B cell (primary cell): Measurements from ENCODE around the gene NPSR1. TPM values are rescaled to one million over a fixed set of nuclear protein-coding genes. Genes with fewer than 3 reads are reported as not detected.

Experiments
- ATAC-seq: fragments of 200-7000 bp; cut with Tn5 transposase; one replicate; pipeline ENCODE4 v1.10.0; 2021; ENCODE audit warnings: low read depth, mild to moderate bottlenecking, moderate number of reproducible peaks, moderate library complexity
- CTCF ChIA-PET: fragments of 350-600 bp; sonication (Branson Sonifier 250); formaldehyde crosslinking; loops from one replicate; lab custom pipeline; 2021; ENCODE audit warnings: antibody characterized with exemption, inconsistent platforms; lab: Charles Lee
- POLR2A ChIA-PET: fragments of 350-600 bp; sonication (Branson Sonifier 250); formaldehyde crosslinking; loops from one replicate; lab custom pipeline; 2021; ENCODE audit warnings: antibody characterized with exemption; lab: Charles Lee
- DNase-seq: peaks from one replicate; pipeline ENCODE4 v3.0.0; 2013
- H2AFZ ChIP-seq: 2 replicates; pipeline ENCODE4 v1.6.1; 2012; ENCODE audit warnings: mild to moderate bottlenecking, low read depth, low read length; ENCODE audit not compliant: insufficient read depth, poor library complexity, severe bottlenecking
- H3K27ac ChIP-seq, 2 donors: 1 replicate in 1 of 2; 2 replicates in 1 of 2; pipeline ENCODE4 v1.5.1; 2012 to 2013; ENCODE audit warnings: low read length in 2 of 2, mild to moderate bottlenecking in 2 of 2, moderate library complexity in 1 of 2
- H3K27me3 ChIP-seq, 4 experiments: fragments of 200-600 bp in 1 of 4; sonication (generic) in 1 of 4; replicated peaks in 1 of 4; 1 replicate in 2 of 4; 2 replicates in 2 of 4; pipeline versions ENCODE4 v1.6.1 to v1.7.0; 2013 to 2016; ENCODE audit warnings: low read length in 3 of 4, mild to moderate bottlenecking in 2 of 4, mixed read lengths in 1 of 4, moderate library complexity in 1 of 4; ENCODE audit not compliant: insufficient read depth in 4 of 4, control insufficient read depth in 3 of 4; ENCODE audit errors: control extremely low read depth in 1 of 4
- H3K36me3 ChIP-seq, 2 experiments: replicated peaks in 1 of 2; 1 replicate in 1 of 2; 2 replicates in 1 of 2; pipeline versions ENCODE4 v1.6.1 to v1.7.1; 2013; ENCODE audit warnings: low read length in 1 of 2; ENCODE audit not compliant: insufficient read depth in 2 of 2, control insufficient read depth in 1 of 2; ENCODE audit errors: control extremely low read depth in 1 of 2, extremely low read depth in 1 of 2
- H3K4me1 ChIP-seq, 2 donors: fragments of 200-600 bp in 1 of 2; sonication (generic) in 1 of 2; 1 replicate in 1 of 2; 2 replicates in 1 of 2; pipeline versions ENCODE4 v1.5.1 to v1.6.1; 2013 to 2017; ENCODE audit warnings: low read length in 2 of 2; ENCODE audit not compliant: control insufficient read depth in 2 of 2, insufficient read depth in 2 of 2
- H3K4me2 ChIP-seq: replicated peaks from 2 replicates; pipeline ENCODE3; 2012; ENCODE audit warnings: mild to moderate bottlenecking, low read depth, low read length; ENCODE audit not compliant: poor library complexity, severe bottlenecking
- H3K4me3 ChIP-seq, 5 experiments: fragments of 200-600 bp in 1 of 5; sonication (generic) in 1 of 5; 1 replicate in 3 of 5; 2 replicates in 2 of 5; pipeline versions ENCODE4 v1.5.1 to v1.7.0; 2011 to 2016; ENCODE audit warnings: low read length in 4 of 5, mild to moderate bottlenecking in 4 of 5, low read depth in 2 of 5, control low read depth in 1 of 5, moderate library complexity in 1 of 5; ENCODE audit not compliant: insufficient read depth in 1 of 5; ENCODE audit errors: control extremely low read depth in 1 of 5, extremely low read depth in 1 of 5
- H3K79me2 ChIP-seq: fragments of 200-600 bp; sonication (generic); one replicate; pipeline ENCODE4 v1.6.0; 2016; ENCODE audit warnings: low read length; ENCODE audit not compliant: control insufficient read depth, insufficient read depth
- H3K9ac ChIP-seq: fragments of 200-600 bp; sonication (generic); 2 replicates; pipeline ENCODE4 v1.6.1; 2017; ENCODE audit warnings: mild to moderate bottlenecking, low read length, moderate library complexity
- H3K9me3 ChIP-seq, 3 donors: one replicate each; pipeline versions ENCODE4 v1.6.1 to v1.7.1; 2013; ENCODE audit warnings: low read length in 2 of 3; ENCODE audit not compliant: control insufficient read depth in 2 of 3, insufficient read depth in 1 of 3; ENCODE audit errors: control extremely low read depth in 1 of 3
- H4K20me1 ChIP-seq: 2 replicates; pipeline ENCODE4 v1.6.0; 2012; ENCODE audit warnings: mild to moderate bottlenecking, low read length; ENCODE audit not compliant: insufficient read depth, control insufficient read depth, poor library complexity, severe bottlenecking
- H3K27ac Mint-ChIP-seq: one replicate; pipeline ENCODE4 v1.8.0; 2021; ENCODE audit warnings: mixed read lengths
- H3K27me3 Mint-ChIP-seq: one replicate; pipeline ENCODE4 v1.8.0; 2021; ENCODE audit warnings: mixed read lengths
- H3K4me1 Mint-ChIP-seq: one replicate; pipeline ENCODE4 v1.8.0; 2021; ENCODE audit warnings: mixed read lengths
- H3K4me3 Mint-ChIP-seq: one replicate; pipeline ENCODE4 v1.8.0; 2021; ENCODE audit warnings: mixed read lengths
- H3K9me3 Mint-ChIP-seq: one replicate; pipeline ENCODE4 v1.8.0; 2022; ENCODE audit warnings: mixed read lengths; ENCODE audit not compliant: insufficient read depth
- EZH2 ChIP-seq: IDR thresholded peaks from 2 replicates; pipeline ENCODE4 v1.6.1; 2012; ENCODE audit warnings: borderline replicate concordance, low read depth, mild to moderate bottlenecking, moderate library complexity, low read length; ENCODE audit not compliant: insufficient read depth, poor library complexity, severe bottlenecking
- intact Hi-C: fragments of 100-400 bp; cut with micrococcal nuclease; formaldehyde crosslinking; loops from one replicate; pipeline ENCODE4 v1.10.0; 2022
- polyA plus RNA-seq: library from polyadenylated mRNA; depleted of rRNA; stranded (reverse); fragments of >200 nt; gene quantifications from 2 replicates; pipeline ENCODE4 v1.2.3, GENCODE V29; 2012
- total RNA-seq, 2 donors: library from RNA; stranded (reverse); fragments of 120-200 nt in 1 of 2; gene quantifications; 1 replicate in 1 of 2; 2 replicates in 1 of 2; pipeline versions ENCODE4 v1.2.3 to v1.2.4, GENCODE V29; 2013 to 2022
- TF ChIP-seq, protein P1 (sequence below): fragments of 200-600 bp; IDR thresholded peaks from one replicate; pipeline ENCODE4 v1.8.0; 2022; ENCODE audit warnings: antibody characterized with exemption, mild to moderate bottlenecking

Gene NPSR1
- total and polyA plus RNA-seq, 2 donors (not counting 1 experiment from before 2014, with no cell fraction given) = not detected

DNA sequence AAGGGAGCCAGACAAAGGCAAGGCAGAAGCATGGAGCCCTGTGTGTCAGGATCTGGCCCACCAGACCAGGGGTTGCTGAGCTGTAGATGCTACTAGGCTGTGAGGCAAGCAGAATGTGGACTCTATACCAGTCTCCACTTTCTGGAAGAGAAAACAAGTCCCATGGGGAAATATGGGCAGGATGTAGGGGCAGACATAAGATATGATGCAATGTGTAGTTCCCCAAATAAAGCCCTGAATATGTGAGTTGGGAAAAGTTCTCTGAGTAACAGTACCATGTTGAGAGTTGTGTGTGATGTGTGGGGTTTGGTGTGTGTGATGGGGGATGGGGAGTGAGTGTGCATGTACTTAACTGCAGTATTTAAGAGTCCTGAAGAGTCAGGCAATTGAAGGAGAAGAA is 62.3 kb downstream of the NPSR1 start:
- H3K79me2 ChIP-seq = no peaks in the 10 kb centered on the region
- no peak overlapping the region for H3K9ac ChIP-seq
- no peaks in the 10 kb centered on the region for H3K4me1 ChIP-seq
- H3K36me3 ChIP-seq = no peaks in the 10 kb centered on the region
- Mint-ChIP-seq H3K4me3 (no peak overlapping the region), H3K4me1 (peaks cover 4% of the 10 kb centered on the region), H3K27ac (no peak overlapping the region), H3K9me3 (no peaks in the 10 kb centered on the region), H3K27me3 (no peaks in the 10 kb centered on the region)
- DNase-seq = no peak
- H3K4me3 ChIP-seq = no peak overlapping the region
- H3K27ac ChIP-seq = no peak overlapping the region
- no peaks in the 10 kb centered on the region for H3K27me3 ChIP-seq
- no peak for TF ChIP-seq EZH2
- TF ChIP-seq, protein P1, sequence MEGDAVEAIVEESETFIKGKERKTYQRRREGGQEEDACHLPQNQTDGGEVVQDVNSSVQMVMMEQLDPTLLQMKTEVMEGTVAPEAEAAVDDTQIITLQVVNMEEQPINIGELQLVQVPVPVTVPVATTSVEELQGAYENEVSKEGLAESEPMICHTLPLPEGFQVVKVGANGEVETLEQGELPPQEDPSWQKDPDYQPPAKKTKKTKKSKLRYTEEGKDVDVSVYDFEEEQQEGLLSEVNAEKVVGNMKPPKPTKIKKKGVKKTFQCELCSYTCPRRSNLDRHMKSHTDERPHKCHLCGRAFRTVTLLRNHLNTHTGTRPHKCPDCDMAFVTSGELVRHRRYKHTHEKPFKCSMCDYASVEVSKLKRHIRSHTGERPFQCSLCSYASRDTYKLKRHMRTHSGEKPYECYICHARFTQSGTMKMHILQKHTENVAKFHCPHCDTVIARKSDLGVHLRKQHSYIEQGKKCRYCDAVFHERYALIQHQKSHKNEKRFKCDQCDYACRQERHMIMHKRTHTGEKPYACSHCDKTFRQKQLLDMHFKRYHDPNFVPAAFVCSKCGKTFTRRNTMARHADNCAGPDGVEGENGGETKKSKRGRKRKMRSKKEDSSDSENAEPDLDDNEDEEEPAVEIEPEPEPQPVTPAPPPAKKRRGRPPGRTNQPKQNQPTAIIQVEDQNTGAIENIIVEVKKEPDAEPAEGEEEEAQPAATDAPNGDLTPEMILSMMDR = no peak
- ChIA-PET CTCF (no interaction called here), POLR2A (no interaction called here)
- no peak for ATAC-seq
- no peak overlapping the region for H3K4me2 ChIP-seq
- intact Hi-C loops = no loop called here
- no peak overlapping the region for H2AFZ ChIP-seq
- H3K9me3 ChIP-seq = no peaks in the 10 kb centered on the region
- no peaks in the 10 kb centered on the region for H4K20me1 ChIP-seq

DNA sequence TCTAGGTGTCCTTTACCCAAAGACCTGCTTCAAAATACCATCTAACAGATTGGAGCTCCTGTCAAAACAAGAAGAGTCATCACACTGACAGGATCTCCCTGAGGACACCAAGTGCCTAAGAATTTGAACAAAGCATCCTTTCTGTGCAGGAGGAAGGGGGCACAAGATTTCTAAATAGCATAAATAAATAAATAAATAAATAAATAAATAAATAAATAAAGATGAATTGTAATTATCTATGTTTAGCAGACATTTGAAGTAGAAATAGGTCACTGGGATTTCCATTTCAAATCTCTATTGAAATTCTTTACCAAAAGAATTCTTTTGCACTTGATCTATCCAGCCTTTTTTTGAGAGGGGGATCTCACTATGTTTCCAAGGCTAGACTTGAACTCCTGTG is 65.3 kb downstream of the NPSR1 start:
- no peak for ATAC-seq
- H3K4me3 ChIP-seq = no peak overlapping the region
- no peak overlapping the region for H3K4me2 ChIP-seq
- Mint-ChIP-seq H3K4me1 (peaks cover 4% of the 10 kb centered on the region), H3K9me3 (no peaks in the 10 kb centered on the region), H3K27me3 (no peaks in the 10 kb centered on the region), H3K27ac (no peak overlapping the region), H3K4me3 (no peak overlapping the region)
- no peaks in the 10 kb centered on the region for H3K4me1 ChIP-seq
- H3K27ac ChIP-seq = no peak overlapping the region
- no peaks in the 10 kb centered on the region for H4K20me1 ChIP-seq
- TF ChIP-seq, protein P1 = no peak
- H3K9ac ChIP-seq = no peak overlapping the region
- CTCF ChIA-PET = no interaction called here
- no peaks in the 10 kb centered on the region for H3K9me3 ChIP-seq
- H3K36me3 ChIP-seq = no peaks in the 10 kb centered on the region
- intact Hi-C loops = no loop called here
- no peaks in the 10 kb centered on the region for H3K79me2 ChIP-seq
- no peak for DNase-seq
- POLR2A ChIA-PET = no interaction called here
- no peak overlapping the region for H2AFZ ChIP-seq
- no peaks in the 10 kb centered on the region for H3K27me3 ChIP-seq
